Ovary (tissue), 9 donors: ENCODE data around the gene NFIC. TPM values are rescaled to one million over a fixed set of nuclear protein-coding genes. Genes with fewer than 3 reads are reported as not detected.

ENCODE experiments used
- DNase-seq, 5 donors: peaks; one replicate each; pipeline ENCODE4 v3.0.0-alpha.2; 2019 to 2020
- H3K27ac ChIP-seq, 2 donors: fragments of 200-600 bp; one replicate each; pipeline versions ENCODE4 v1.5.1 to v1.8.0; 2019 to 2022
- H3K27me3 ChIP-seq: fragments of 200-600 bp; one replicate; pipeline ENCODE4 v1.8.0; 2022
- H3K36me3 ChIP-seq: fragments of 200-600 bp; sonication (generic); one replicate; pipeline ENCODE4 v1.5.1; 2019
- H3K4me1 ChIP-seq: one replicate; pipeline ENCODE4 v1.8.1; 2013; ENCODE audit warnings: mild to moderate bottlenecking, moderate library complexity; ENCODE audit not compliant: insufficient read depth
- H3K4me3 ChIP-seq: fragments of 200-600 bp; sonication (generic); one replicate; pipeline ENCODE4 v1.5.1; 2017
- H3K9me3 ChIP-seq, 2 donors: fragments of 200-600 bp in 1 of 2; sonication (generic) in 1 of 2; one replicate each; pipeline versions ENCODE4 v1.5.1 to v1.8.1; 2013 to 2019; ENCODE audit warnings: mild to moderate bottlenecking in 1 of 2, moderate library complexity in 1 of 2
- CTCF ChIP-seq, 3 donors: fragments of 450-650 bp in 2 of 3; fragments of 200-600 bp in 1 of 3; IDR thresholded peaks; one replicate each; pipeline versions ENCODE4 v1.5.1 to v1.8.0; 2016 to 2022; ENCODE audit warnings: antibody characterized with exemption in 3 of 3, mild to moderate bottlenecking in 1 of 3
- EP300 ChIP-seq: sonication (generic); formaldehyde crosslinking; IDR thresholded peaks from one replicate; pipeline ENCODE4 v1.6.1; 2017; ENCODE audit warnings: antibody characterized with exemption
- POLR2A ChIP-seq: fragments of 450-650 bp; IDR thresholded peaks from one replicate; pipeline ENCODE4 v1.6.1; 2017; ENCODE audit warnings: antibody characterized with exemption, mild to moderate bottlenecking, moderate library complexity
- WGBS, 3 donors: extraction: QIAGEN DNeasy Blood & Tissue Kit in 1 of 3; methylation state at CpG; one replicate each; pipeline versions ENCODE4 v1.1.5 to v1.1.7; 2013 to 2017; 5-methylcytosine and 5-hydroxymethylcytosine counted together
- intact Hi-C, 4 donors: fragments of 100-400 bp; cut with DNase I; formaldehyde crosslinking; loops; one replicate each; pipeline versions ENCODE4 v1.11.0 to v1.15.1; 2022 to 2023
- polyA plus RNA-seq, 2 donors: library from polyadenylated mRNA; stranded (reverse); fragments of 200-250 nt in 1 of 2; fragments of 350-450 nt in 1 of 2; fragmentation: Illumina TruSeq in 1 of 2; extraction: RNeasy Lipid Tissue Mini Kit (QIAGEN cat#74804) in 1 of 2; gene quantifications; one replicate each; pipeline ENCODE4 v1.2.3, GENCODE V29; 2013 to 2014
- total RNA-seq, 7 donors: library from RNA; depleted of rRNA in 2 of 7; stranded (reverse); fragments of >200 nt in 2 of 7; fragmentation: NEBNext Ultra II Directional in 3 of 7; extraction: Animal tissue kit (Norgen Biotek cat#: 25700) in 3 of 7; gene quantifications; one replicate each; pipeline versions ENCODE4 v1.1.0 to v1.2.4, GENCODE V29; 2016 to 2023
- donor health status: DM: no; HTN: no; CAD: no; lungs with moderate emphysema.
- donor health status: DM: no; HTN: no; CAD: no.
- donor health status: Bipolar disorder and iron deficiency.
- donor health status: DM: yes; HTN: yes; CAD: no.
- donor health status: DM: no; HTN: no; CAD: no.
- donor health status: DM: yes; HTN: yes; CAD: no.

NFIC gene
- total and polyA plus RNA-seq, 9 donors: 31.9 to 345 (median 250) TPM

GRCh38 chr19:3492131-3492839, 125.9 kb downstream of the NFIC start:
- H3K27ac ChIP-seq: no peak overlapping the region
- no peaks in the 10 kb centered on the region for H3K27me3 ChIP-seq
- H3K36me3 ChIP-seq: no peaks in the 10 kb centered on the region
- H3K4me1 ChIP-seq: no peaks in the 10 kb centered on the region
- DNase-seq: no peak
- H3K9me3 ChIP-seq: no peaks in the 10 kb centered on the region
- intact Hi-C loops: no loop called here
- TF ChIP-seq POLR2A (no peak), EP300 (no peak)
- 91 to 96% (median 92%) methylated on average over 42 to 45 of the region's 45 CpGs for WGBS, 3 donors
- H3K4me3 ChIP-seq: no peak overlapping the region

- Histone ChIP-seq H3K9me3 (no peaks in the 10 kb centered on the region), H3K27me3 (no peaks in the 10 kb centered on the region), H3K36me3 (no peaks in the 10 kb centered on the region), H3K4me3 (no peak overlapping the region), H3K4me1 (no peaks in the 10 kb centered on the region), H3K27ac (no peak overlapping the region)
- intact Hi-C loops: no loop called here
- WGBS, 3 donors: 88 to 92% (median 90%) methylated on average over 16 of the region's 16 CpGs
- TF ChIP-seq CTCF (IDR thresholded peaks at IDR 0.05) (no peak), POLR2A (no peak), EP300 (no peak)
- no peak for DNase-seq
Observed at GRCh38 chr19:3492919-3493318, 126.5 kb downstream of the NFIC start.

- Histone ChIP-seq H3K4me3 (no peak overlapping the region), H3K27me3 (no peaks in the 10 kb centered on the region), H3K4me1 (no peaks in the 10 kb centered on the region), H3K36me3 (no peaks in the 10 kb centered on the region), H3K27ac (no peak overlapping the region), H3K9me3 (no peaks in the 10 kb centered on the region)
- WGBS, 3 donors: 88 to 93% (median 89%) methylated on average over 14 of the region's 14 CpGs
- TF ChIP-seq POLR2A (no peak), EP300 (no peak), CTCF (IDR thresholded peaks at IDR 0.05) (no peak)
- DNase-seq: no peak
- intact Hi-C loops: no loop called here
Observed at GRCh38 chr19:3493651-3494050, 127.3 kb downstream of the NFIC start.

- H3K36me3 ChIP-seq: no peaks in the 10 kb centered on the region
- no peaks in the 10 kb centered on the region for H3K4me1 ChIP-seq
- no peak overlapping the region for H3K4me3 ChIP-seq
- TF ChIP-seq CTCF (IDR thresholded peaks at IDR 0.05): no peak
- no peak for TF ChIP-seq EP300
- intact Hi-C loops: no loop called here
- H3K27ac ChIP-seq: no peak overlapping the region
- H3K9me3 ChIP-seq: no peaks in the 10 kb centered on the region
- no peak for DNase-seq
- 61 to 72% (median 71%) methylated on average over 13 to 15 of the region's 15 CpGs for WGBS, 3 donors
- no peaks in the 10 kb centered on the region for H3K27me3 ChIP-seq
Observed at GRCh38 chr19:3494051-3494450, 127.7 kb downstream of the NFIC start.

- Histone ChIP-seq H3K27ac (no peak overlapping the region), H3K4me3 (no peak overlapping the region)
- WGBS, 3 donors: 87 to 91% (median 87%) methylated on average over 18 of the region's 18 CpGs
Observed at GRCh38 chr19:3494559-3494958, 128.2 kb downstream of the NFIC start.

More at GRCh38 chr19:3494559-3494958, 128.2 kb downstream of the NFIC start:
- intact Hi-C loops: no loop called here
- Histone ChIP-seq H3K36me3 (no peaks in the 10 kb centered on the region), H3K4me1 (no peaks in the 10 kb centered on the region), H3K9me3 (no peaks in the 10 kb centered on the region), H3K27me3 (no peaks in the 10 kb centered on the region)
- DNase-seq: no peak
- TF ChIP-seq CTCF (IDR thresholded peaks at IDR 0.05): no peak
- no peak for TF ChIP-seq EP300
- TF ChIP-seq POLR2A: no peak
